ENCODE measurements around the gene ZDHHC14. TPM values are rescaled to one million over a fixed set of nuclear protein-coding genes. Genes with fewer than 3 reads are reported as not detected.

Gene ZDHHC14
- total RNA-seq, 4 donors from 2014 or later: 6.2 to 20.6 (median 15.1) TPM

DNA sequence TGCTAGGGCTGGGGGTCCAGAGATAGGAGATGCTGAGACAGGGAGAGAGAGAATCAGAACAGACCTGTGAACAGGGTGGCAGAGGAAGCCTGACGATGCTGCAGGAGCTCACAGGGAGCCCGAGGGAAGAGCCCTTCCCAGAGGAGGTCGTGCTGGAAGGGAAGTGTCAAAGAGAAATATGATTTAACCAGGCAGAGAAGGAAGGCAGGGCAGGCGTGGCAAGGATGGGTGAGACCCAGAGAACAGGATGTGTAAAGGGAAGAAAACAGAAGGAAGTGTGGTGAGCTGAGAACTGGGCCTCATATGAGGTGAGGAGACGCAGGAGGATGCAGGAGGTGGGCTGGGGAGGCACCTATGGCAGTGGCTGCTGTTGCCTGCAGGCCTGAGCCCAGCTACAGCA, 105.6 kb downstream of the ZDHHC14 start:
- WGBS, 2 donors: 68 to 75% methylated on average over 5 of the region's 5 CpGs

DNA sequence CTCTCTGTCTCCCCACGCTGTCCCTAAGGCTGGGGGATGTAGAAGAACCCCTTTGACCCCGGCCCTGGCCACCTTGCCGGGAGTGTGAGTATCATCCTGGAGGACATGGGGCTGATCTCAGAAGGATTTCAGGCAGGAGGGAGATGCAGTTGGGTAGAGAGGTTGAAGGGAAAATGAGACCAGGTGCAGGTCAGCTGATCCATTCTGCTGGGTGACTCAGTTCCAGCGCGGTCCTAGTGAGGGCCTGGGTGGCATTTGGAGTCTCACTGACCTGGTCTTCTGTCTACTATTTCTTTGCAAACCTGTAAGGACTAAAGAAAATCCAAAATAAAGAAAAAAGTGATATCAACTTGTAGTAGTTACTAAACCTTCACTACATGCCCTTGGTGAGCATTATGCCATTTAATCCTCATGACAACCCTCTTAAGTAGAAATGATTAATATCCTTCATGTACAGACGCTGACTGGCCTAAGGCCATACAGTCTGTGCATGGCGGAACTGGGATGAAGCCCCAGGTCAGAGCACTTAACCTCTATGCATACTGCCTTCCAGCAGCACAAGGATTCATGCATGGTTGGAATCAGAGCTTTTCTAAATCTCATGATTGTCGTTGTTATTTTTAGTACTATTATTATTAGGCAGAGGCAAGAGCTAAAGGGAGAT, 106.3 kb downstream of the ZDHHC14 start:
- Histone ChIP-seq H3K36me3 (no peaks in the 10 kb centered on the region), H3K27me3 (no peaks in the 10 kb centered on the region), H3K4me3 (replicated peaks in 1 of 3) (no peak overlapping the region), H3K27ac (no peak overlapping the region), H3K9me3 (no peaks in the 10 kb centered on the region), H3K4me1 (no peaks in the 10 kb centered on the region)
- 92 to 97% methylated on average over 8 of the region's 8 CpGs for WGBS, 2 donors
- TF ChIP-seq POLR2A (IDR thresholded peaks at IDR 0.05): no peak
- TF ChIP-seq, protein P1, sequence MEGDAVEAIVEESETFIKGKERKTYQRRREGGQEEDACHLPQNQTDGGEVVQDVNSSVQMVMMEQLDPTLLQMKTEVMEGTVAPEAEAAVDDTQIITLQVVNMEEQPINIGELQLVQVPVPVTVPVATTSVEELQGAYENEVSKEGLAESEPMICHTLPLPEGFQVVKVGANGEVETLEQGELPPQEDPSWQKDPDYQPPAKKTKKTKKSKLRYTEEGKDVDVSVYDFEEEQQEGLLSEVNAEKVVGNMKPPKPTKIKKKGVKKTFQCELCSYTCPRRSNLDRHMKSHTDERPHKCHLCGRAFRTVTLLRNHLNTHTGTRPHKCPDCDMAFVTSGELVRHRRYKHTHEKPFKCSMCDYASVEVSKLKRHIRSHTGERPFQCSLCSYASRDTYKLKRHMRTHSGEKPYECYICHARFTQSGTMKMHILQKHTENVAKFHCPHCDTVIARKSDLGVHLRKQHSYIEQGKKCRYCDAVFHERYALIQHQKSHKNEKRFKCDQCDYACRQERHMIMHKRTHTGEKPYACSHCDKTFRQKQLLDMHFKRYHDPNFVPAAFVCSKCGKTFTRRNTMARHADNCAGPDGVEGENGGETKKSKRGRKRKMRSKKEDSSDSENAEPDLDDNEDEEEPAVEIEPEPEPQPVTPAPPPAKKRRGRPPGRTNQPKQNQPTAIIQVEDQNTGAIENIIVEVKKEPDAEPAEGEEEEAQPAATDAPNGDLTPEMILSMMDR (IDR thresholded peaks at IDR 0.05): no peak
- intact Hi-C loops (cut with DNase I): no loop called here
- no peak for DNase-seq

More for the DNA sequence above, 105.6 kb downstream of the ZDHHC14 start:
- DNase-seq: no peak
- Histone ChIP-seq H3K27me3 (no peaks in the 10 kb centered on the region), H3K4me3 (replicated peaks in 1 of 3) (no peak overlapping the region), H3K4me1 (no peaks in the 10 kb centered on the region), H3K36me3 (no peaks in the 10 kb centered on the region), H3K27ac (no peak overlapping the region), H3K9me3 (no peaks in the 10 kb centered on the region)
- no peak for TF ChIP-seq POLR2A (IDR thresholded peaks at IDR 0.05)
- TF ChIP-seq, protein P1 (IDR thresholded peaks at IDR 0.05): no peak
- intact Hi-C loops (cut with DNase I): no loop called here

DNA sequence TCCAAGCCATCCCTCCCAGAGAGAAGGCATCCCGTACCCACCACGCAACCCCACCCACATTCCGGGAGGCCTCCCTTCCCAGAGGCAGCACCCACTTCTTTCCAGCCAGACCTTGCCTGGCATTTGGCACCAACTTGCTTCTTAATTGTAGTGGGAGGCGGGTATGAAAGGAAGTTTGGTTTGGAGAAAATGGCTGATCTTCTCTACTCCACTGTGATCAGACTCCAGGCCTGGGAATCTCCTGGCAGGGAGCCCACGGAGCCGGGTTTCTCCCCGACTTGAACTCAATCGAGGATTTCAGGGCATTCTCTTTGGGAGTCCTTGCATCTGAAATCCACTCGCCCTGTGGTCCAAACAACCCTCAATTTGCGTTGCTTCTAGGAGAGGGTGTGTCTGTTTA, 107.1 kb downstream of the ZDHHC14 start:
- no peaks in the 10 kb centered on the region for H3K36me3 ChIP-seq
- no peak overlapping the region for H3K4me3 ChIP-seq (replicated peaks in 1 of 3)
- WGBS, 2 donors: 71 to 75% methylated on average over 10 of the region's 10 CpGs
- intact Hi-C loops (cut with DNase I): no loop called here
- H3K4me1 ChIP-seq: no peaks in the 10 kb centered on the region
- DNase-seq: no peak
- TF ChIP-seq, protein P1 (IDR thresholded peaks at IDR 0.05): no peak
- no peak for TF ChIP-seq POLR2A (IDR thresholded peaks at IDR 0.05)
- H3K27ac ChIP-seq: no peak overlapping the region
- no peaks in the 10 kb centered on the region for H3K27me3 ChIP-seq
- no peaks in the 10 kb centered on the region for H3K9me3 ChIP-seq

DNA sequence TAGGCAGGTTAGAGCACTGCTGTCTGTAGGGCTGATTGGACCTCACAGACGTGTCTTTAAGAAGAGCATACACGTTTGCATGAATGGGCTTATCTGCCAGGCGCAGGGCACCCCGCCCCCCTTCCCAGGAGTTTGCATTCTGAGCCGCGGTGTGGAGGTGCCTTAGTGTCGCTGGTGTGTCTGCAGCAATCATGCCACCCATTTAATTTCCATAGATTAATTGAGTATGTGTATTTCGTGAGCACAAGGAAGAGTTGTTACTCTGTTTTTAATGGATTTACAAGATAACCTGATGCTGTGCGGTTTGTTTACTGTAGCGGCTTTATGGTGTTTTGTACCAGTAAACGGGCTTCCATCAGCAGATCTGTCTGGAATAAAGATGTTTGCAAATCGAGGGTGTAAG, 107.7 kb downstream of the ZDHHC14 start:
- Histone ChIP-seq H3K27ac (no peak overlapping the region), H3K4me3 (replicated peaks in 1 of 3) (no peak overlapping the region), H3K27me3 (no peaks in the 10 kb centered on the region), H3K36me3 (no peaks in the 10 kb centered on the region), H3K4me1 (no peaks in the 10 kb centered on the region), H3K9me3 (no peaks in the 10 kb centered on the region)
- no peak for DNase-seq
- 78 to 82% methylated on average over 12 of the region's 12 CpGs for WGBS, 2 donors
- TF ChIP-seq, protein P1 (IDR thresholded peaks at IDR 0.05): no peak
- no peak for TF ChIP-seq POLR2A (IDR thresholded peaks at IDR 0.05)
- intact Hi-C loops (cut with DNase I): no loop called here

- no peaks in the 10 kb centered on the region for H3K9me3 ChIP-seq
- 95 to 96% methylated on average over 16 of the region's 16 CpGs for WGBS, 2 donors
- H3K27ac ChIP-seq: no peak overlapping the region
- no peak for DNase-seq
- no peak overlapping the region for H3K4me3 ChIP-seq (replicated peaks in 1 of 3)
- H3K36me3 ChIP-seq: no peaks in the 10 kb centered on the region
- no peak for TF ChIP-seq POLR2A (IDR thresholded peaks at IDR 0.05)
- TF ChIP-seq, protein P1 (IDR thresholded peaks at IDR 0.05): no peak
- H3K4me1 ChIP-seq: no peaks in the 10 kb centered on the region
- H3K27me3 ChIP-seq: no peaks in the 10 kb centered on the region
- intact Hi-C loops (cut with DNase I): no loop called here
These were observed 109.8 kb downstream of the ZDHHC14 start for GRCh38 chr6:157490611-157491269.

Measured in thyroid gland (tissue), 4 donors.